ENCODE data around the gene SNX6. TPM values are rescaled to one million over a fixed set of nuclear protein-coding genes. Genes with fewer than 3 reads are reported as not detected.

SNX6 gene
- total and polyA plus RNA-seq, 10 of the 15 experiments (the other 5 are each of a cell fraction or from before 2014, with no cell fraction given) = 34.4 to 107 (median 71.7) TPM

GRCh38 chr14:34668111-34668510 lies 38.2 kb upstream of the SNX6 start:
- ChIA-PET RAD21 (ENCODE audit: unreplicated experiment) (no interaction called here), POLR2A (interaction anchor here (1.9 kb wide), 1 partner anchor 55 kb away, joined by 5 read pairs; no protein-coding TSS in a partner anchor), CTCF (no interaction called here), SMC1A (ENCODE audit: uncharacterized antibody, unreplicated experiment) (interaction anchor here (1.4 kb wide), 1 partner anchor 55 kb away, joined by 3 read pairs; no protein-coding TSS in a partner anchor)
- Histone ChIP-seq H3K4me1 (ENCODE audit: control insufficient read depth, insufficient read depth, low read length) (no peaks in the 10 kb centered on the region), H3K79me2 (ENCODE audit: control insufficient read depth, insufficient read depth, low read length) (no peaks in the 10 kb centered on the region), H3K9ac (ENCODE audit: control insufficient read depth, insufficient read depth, low read length) (no peak overlapping the region), H3K36me3 (ENCODE audit: control insufficient read depth in 2 of 2, insufficient read depth in 2 of 2, low read length in 1 of 2) (no peaks in the 10 kb centered on the region), H3K4me2 (ENCODE audit: control insufficient read depth, insufficient read depth) (no peak overlapping the region), H3K4me3 (no peak overlapping the region), H2AFZ (ENCODE audit: control insufficient read depth, low read depth, low read length) (no peak overlapping the region), H3K27ac (ENCODE audit: control insufficient read depth, insufficient read depth) (no peak overlapping the region), H3K9me3 (replicated peaks; ENCODE audit: control insufficient read depth, insufficient read depth, low read length) (no peaks in the 10 kb centered on the region), H3K27me3 (replicated peaks in 1 of 2; ENCODE audit: control insufficient read depth in 2 of 2, insufficient read depth in 2 of 2, low read length in 1 of 2) (no peaks in the 10 kb centered on the region), H4K20me1 (ENCODE audit: control insufficient read depth, insufficient read depth) (no peaks in the 10 kb centered on the region)
- intact Hi-C loops (cut with micrococcal nuclease; ENCODE audit: unreplicated experiment) = no loop called here
- no peak for FAIRE-seq
- WGBS (ENCODE audit: insufficient coverage, insufficient replicate concordance, low lambda C conversion rate, missing lambda C conversion rate) = 38% methylated on average over 2 of the region's 2 CpGs
- DNase-seq (ENCODE audit: low read depth, low spot score) = no peak
- in situ Hi-C loops (cut with MboI) = no loop called here
- no peak for TF ChIP-seq NBN (IDR thresholded peaks at IDR 0.05)
- TF ChIP-seq PRDM15 (CRISPR knock-in tag; IDR thresholded peaks at IDR 0.05) = no peak
- TF ChIP-seq CTCF (IDR thresholded peaks at IDR 0.05 in 2 of 3, conservative IDR thresholded peaks at IDR 0.05 in 1 of 3; ENCODE audit: control insufficient read depth in 2 of 3, extremely low read depth in 1 of 3, insufficient read depth in 1 of 3, low read depth in 3 of 3, low read length in 3 of 3) = no peak
- TF ChIP-seq TARDBP (IDR thresholded peaks at IDR 0.05; ENCODE audit: borderline replicate concordance) = no peak
- ATAC-seq = no peak
- BruUV-seq (replicated peaks) = no TSS peak
